HG03558 (cell line): Measurements from ENCODE around the gene LEMD2.

Source experiments
- ATAC-seq: cut with Tn5 transposase; IDR thresholded peaks from one replicate; pipeline ENCODE4 v1.9.1; 2021; ENCODE audit warnings: moderate number of reproducible peaks; ENCODE audit not compliant: unreplicated experiment; ENCODE audit errors: extremely low read depth

The LEMD2 gene

GRCh38 chr6:33761922-33762629 lies 26.9 kb downstream of the LEMD2 start:
- ATAC-seq, result no peak

DNA sequence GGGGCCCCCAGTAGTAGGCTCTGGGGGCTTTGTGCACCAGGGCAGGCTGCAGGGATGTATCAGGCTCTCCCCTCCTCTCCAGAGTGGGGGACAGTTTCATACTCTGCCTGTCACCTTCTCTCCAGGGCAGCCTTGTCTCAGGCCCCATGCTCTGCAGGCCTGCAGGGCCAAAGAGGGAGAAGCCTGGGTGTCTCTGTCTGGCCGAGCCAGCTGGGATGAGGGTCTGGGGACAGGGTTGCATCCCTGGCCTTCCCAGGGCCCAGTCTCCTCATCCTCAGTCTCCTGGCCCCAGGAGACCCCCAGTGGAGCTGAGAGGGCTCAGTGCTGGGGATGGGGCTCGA lies 27.4 kb downstream of the LEMD2 start:
- no peak for ATAC-seq

- ATAC-seq, result no peak
Observed at GRCh38 chr6:33759887-33760629, 28.9 kb downstream of the LEMD2 start.

- ATAC-seq, result no peak
Observed at GRCh38 chr6:33758815-33759216, 30.1 kb downstream of the LEMD2 start.

DNA sequence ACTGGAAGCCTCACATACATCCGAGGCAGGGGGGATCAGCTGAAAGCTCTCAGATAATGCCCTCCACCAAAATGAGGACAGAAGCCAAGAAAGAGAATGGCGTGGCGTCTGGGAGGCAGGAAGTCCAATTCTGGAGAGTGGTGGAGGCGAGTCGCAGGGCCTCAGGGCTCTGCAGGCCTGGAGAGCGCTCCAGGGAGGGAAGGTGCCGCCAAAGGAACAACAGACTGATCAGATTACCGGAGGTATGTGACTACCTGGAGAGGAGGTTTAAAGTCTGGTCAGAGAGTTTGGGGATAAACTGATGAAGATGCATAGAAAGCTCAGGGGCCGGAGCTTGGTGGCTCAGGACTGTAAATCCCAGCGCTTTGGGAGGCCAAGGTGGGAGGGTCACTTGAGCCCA lies 31.0 kb downstream of the LEMD2 start:
- ATAC-seq, result no peak

DNA sequence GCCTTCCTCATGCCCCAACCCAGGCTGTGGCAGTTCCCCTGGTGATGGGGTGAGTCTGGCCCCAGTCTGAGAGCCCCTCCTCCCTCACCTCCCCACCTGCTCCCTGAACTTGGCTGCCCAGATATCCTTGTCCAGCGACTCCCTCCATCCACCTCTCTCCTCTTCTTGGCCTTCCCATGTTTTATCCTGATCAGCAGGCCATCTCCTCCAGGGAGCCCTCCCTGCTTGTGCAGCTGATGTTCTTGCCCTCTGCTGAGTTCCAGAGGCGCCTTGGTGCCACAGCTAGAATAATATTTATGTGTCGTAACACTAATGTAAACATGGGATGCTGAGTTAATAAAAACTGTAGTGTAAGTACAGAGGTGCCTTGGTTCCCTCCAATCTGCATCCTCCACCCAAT lies 31.8 kb downstream of the LEMD2 start:
- no peak for ATAC-seq

DNA sequence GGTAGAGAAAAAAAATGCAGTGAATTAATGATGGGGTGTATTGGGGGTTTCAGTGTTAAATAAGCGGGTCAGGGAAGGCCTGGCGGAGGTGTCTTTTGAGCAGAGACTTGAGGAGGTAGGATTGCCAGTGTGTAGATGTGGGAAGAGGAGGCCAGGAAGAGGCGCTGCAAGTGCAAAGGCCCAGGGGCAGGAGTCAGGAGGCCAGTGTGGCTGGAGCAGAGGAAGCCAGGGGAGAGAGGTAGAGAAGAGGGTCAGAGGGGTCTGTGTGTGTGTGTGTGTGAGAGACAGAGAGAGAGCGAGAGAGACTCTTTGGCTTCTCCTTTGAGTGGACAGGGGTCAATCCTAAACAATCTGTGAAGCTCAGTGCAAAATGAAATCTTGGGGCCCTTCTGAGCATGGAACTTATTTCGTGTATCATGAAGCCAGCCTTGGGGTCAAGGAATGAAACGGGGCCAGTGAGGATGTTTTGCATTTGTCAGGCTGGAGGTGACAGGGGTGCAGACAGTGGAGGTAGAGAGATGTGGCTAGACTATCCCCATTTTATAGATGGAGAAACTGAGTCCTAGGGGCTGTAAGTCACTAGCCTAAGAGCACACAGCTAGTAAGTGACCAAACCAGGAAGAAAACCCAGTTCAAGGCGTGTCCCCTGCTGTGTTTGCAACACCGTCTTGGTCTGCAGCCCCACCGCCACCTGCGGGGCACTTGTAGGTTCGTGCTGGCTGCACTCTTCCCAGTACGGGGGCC lies 32.5 kb downstream of the LEMD2 start:
- no peak for ATAC-seq

GRCh38 chr6:33755070-33755869 lies 33.7 kb downstream of the LEMD2 start:
- no peak for ATAC-seq

DNA sequence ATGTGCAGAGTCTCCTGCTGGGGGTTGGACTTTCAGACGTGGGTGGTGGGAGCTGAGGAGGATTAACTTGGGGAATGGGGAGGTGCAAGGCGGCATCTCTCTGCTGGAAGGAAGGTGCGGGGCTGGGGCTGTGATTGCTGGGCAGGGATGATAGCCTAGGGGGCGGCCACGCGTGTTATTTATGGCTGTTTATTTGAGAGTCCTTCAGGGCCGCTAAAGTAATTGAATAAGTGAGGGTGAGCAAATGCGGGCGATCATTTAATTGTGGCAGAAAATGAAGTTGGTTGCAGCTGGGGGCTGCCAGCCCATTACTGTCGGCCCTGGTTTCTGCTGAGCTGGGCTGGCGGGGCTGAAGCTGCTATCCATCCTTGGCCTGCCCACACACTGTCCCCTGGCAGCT lies 34.7 kb downstream of the LEMD2 start:
- ATAC-seq, result no peak

- ATAC-seq, result no peak
Observed at GRCh38 chr6:33752646-33753015, 36.3 kb downstream of the LEMD2 start.

DNA sequence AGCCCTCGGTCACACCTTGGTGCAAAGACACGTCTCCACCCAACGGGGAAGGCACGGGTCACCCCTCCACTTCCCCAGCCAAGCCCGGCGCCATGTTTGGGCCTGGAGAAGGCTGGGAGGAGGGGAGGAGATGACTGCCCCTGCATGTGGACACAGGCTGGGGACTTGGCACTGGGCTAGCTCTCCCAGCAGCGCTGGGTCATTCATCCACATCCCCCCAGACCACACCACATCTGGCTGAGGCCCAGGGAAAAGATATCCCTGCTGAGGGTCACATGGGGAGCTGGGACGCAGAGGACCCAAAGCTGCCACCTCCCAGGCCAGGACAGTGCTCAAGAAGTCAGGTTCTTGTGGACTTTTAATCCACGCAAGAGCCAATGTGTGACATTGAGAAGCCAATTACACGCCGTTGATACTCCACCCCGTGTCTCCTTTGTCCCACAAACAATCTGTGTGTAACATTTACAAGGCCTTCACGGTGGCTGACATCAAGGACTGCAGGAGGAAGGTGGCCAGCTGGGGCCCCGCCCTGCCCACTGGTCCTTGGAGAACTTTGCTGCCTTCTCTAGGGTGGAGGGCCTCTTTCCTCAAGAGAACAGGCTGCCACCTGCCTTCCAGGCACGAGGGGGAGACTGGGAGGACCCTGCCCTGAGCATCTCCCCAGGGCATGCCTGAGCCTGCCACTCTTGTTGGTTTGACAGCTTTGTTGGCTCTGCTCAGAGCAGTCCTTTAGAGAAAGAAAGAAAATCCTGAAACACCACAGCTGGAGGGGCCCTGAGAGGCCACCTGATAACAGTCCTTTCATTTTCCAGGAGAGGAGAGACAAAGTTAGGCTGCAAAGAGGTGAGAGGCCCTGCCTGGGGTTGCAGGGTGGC lies 36.9 kb downstream of the LEMD2 start:
- ATAC-seq, result no peak

DNA sequence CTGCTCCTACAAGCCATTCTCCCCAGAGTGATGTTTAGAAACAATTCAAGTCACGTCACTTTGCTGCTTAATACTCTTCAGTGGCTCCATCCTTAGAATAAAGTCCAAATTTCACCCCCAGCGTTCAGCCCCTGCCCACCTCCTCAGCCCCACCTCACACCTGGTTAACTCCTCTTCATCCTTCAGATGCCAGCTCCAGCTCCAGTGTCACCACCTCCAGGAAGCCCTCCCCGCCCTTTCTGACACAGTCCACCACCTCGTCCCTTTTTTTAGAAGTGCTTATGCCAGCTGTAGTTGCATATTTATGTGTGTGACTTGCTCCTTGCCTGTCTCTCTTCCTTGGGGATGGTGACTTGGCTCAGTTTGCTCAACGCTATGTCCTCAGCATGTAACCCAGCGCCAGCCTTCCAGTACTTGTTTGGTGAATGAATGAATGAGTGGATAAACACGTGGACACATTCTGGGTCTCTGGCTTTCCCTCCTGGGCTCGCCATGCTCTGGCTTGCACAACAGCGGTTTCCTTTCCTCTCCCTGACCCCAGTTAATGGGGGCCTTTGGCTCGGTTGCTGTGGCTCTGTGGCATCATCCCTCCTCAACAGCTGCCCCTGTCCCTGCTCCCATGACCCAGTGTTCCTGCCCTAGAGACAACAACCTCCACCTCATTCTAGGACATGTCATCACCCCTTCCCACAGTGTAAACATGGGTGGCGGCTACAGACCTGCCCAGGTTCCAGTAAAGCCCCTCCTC lies 38.5 kb downstream of the LEMD2 start:
- ATAC-seq, result no peak

GRCh38 chr6:33749401-33749800 lies 39.5 kb downstream of the LEMD2 start:
- no peak for ATAC-seq

DNA sequence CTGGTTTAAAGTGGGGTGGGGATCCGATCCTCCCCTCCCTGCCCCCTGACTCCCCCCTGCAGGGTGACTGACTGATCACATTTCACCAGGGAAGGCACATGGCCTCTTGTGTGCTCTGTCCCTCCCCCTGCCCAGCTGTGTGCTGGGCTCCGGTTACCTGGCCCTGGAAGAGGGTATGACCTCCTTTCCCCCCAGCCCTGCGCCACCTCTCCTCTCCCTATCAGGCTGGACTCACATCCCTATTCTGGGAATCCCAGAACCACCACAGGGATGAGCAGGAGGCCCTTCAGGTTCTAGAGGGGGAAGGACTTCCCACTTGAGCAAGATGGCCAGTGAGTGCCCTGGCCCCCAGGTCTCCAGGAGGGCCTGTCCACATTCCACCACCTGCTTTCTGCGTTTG lies 40.1 kb downstream of the LEMD2 start:
- ATAC-seq, result no peak

DNA sequence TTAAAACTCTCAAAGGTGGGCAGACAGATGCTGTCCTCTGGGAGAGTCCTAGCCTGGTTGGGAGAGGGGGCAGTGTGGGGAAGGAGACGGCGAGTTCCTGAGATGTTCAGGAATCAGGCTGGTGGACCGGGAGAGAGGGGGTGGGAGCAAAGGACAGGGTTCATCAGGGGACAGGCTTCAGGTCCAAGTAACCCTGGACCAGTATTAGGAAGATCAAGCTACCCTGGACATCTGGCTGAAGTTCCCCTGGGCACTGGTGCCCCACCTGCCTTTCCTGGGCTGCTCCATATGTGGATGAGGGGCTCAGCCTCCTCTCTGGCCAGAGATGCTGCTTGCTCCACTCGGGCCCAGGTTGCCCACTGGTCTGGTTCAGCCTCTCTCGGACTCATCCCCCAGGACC lies 41.1 kb downstream of the LEMD2 start:
- ATAC-seq, result no peak

DNA sequence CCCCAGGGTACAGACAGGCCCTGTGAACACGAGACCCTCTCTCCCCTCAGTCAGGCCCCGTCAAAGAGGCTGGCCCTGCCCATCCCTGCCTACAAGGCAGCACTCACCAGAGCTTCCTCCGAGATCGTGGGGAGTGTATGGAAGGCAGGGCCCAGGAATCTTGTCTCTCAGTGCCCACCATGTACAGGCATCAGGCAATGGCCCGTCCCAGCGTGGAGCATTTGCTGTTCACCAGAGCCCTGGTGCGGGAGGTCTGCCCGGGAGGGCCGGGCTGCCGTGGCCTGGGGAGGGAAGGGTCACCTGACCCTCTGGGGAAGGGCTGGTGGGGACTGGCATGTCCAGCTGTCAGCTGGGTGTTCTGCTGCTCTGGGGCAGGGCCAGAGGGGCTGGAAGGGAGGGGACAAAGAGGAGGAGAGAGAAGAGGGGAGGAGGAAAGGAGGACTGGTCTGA lies 42.3 kb downstream of the LEMD2 start, which contains the start of gene IP6K3:
Gene IP6K3 (minus strand): TSS at position 255 of the 450 bp plus-strand sequence. CDS start 11,429 bp downstream, outside the sequence.
- no peak for ATAC-seq

DNA sequence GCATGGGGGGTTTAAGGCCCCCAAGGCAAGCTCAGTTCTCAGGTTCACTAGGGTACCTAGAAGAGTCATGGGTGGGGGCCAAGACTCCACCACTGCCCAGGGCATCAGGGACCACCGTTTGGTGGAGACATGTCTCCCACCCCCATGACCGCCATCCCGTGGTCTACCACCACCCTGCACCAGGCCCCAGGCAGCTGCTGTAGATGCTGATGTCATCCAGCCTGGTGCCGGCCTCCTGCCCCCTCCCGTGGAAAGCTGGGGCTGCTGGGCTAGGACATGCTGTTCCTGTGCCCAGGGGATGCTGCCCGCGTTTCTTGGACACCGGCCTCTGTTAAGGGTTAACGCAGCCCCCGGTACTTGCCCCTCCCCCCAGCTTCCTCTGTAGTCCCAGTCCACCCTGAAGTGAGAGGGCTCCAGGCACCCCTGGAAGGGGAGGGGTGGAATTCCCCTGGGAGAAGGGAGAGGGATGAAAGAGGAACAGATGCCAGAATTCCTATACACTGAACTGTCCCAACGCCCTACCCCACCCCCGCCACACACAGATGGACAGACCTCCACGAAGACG lies 42.8 kb downstream of the LEMD2 start:
- no peak for ATAC-seq

GRCh38 chr6:33745548-33745947 lies 43.4 kb downstream of the LEMD2 start:
- no peak for ATAC-seq
